OCI-LY1 (cell line): ENCODE results near the gene NPAS3.

ENCODE experiments used
- CTCF ChIP-seq: fragments of 200-600 bp; sonication (generic), shearing (Covaris generic); IDR thresholded peaks from 2 replicates; pipeline ENCODE4 v1.5.1; 2017; ENCODE audit warnings: mild to moderate bottlenecking, antibody characterized with exemption, low read length, moderate library complexity, mixed read lengths
- EZH2 ChIP-seq: fragments of 200-600 bp; sonication (generic), shearing (Covaris generic); IDR thresholded peaks from 2 replicates; pipeline ENCODE4 v1.8.0; 2017; ENCODE audit warnings: borderline replicate concordance, mixed run types, mild to moderate bottlenecking, antibody characterized with exemption, low read length, moderate library complexity, mixed read lengths

- no peak for TF ChIP-seq CTCF
- TF ChIP-seq EZH2, result no peak
Observed at GRCh38 chr14:33796356-33796755, 857.7 kb downstream of the NPAS3 start.
